HL-60 (cell line): Measurements from ENCODE around the gene DCP1B.

ENCODE experiments used
- DNase-seq, 2 experiments: peaks; one replicate each; pipeline ENCODE4 v3.0.0-alpha.2; 2010 to 2020; ENCODE audit warnings: low read depth in 1 of 2, low spot score in 1 of 2
- H3K27ac ChIP-seq: fragments of 250-450 bp; sonication (Bioruptor Pico); replicated peaks from 2 replicates; pipeline ENCODE4 v1.5.1; 2020; ENCODE audit warnings: mild to moderate bottlenecking, moderate library complexity
- H3K27me3 ChIP-seq: fragments of 250-450 bp; sonication (Bioruptor Pico); 2 replicates; pipeline ENCODE4 v1.5.1; 2021; ENCODE audit warnings: mild to moderate bottlenecking, moderate library complexity; ENCODE audit not compliant: insufficient read depth, poor library complexity, severe bottlenecking
- H3K4me3 ChIP-seq: replicated peaks from 2 replicates; pipeline ENCODE4 v1.5.1; 2011; ENCODE audit warnings: mild to moderate bottlenecking, control low read depth, low read length; ENCODE audit not compliant: insufficient read depth
- GABPA ChIP-seq: IDR thresholded peaks from 2 replicates; pipeline ENCODE4 v1.6.1; 2012; ENCODE audit warnings: low read depth
- POLR2AphosphoS5 ChIP-seq: IDR thresholded peaks from 2 replicates; pipeline ENCODE4 v1.6.1; 2012; ENCODE audit warnings: low read depth
- REST ChIP-seq: IDR thresholded peaks from 2 replicates; pipeline ENCODE4 v1.6.1; 2012; ENCODE audit warnings: low read depth; ENCODE audit not compliant: insufficient replicate concordance
- SPI1 ChIP-seq: IDR thresholded peaks from 2 replicates; pipeline ENCODE4 v1.6.1; 2012; ENCODE audit warnings: low read depth, mild to moderate bottlenecking, borderline replicate concordance
- TF ChIP-seq, protein P1 (sequence below): IDR thresholded peaks from one replicate; pipeline ENCODE4 v1.5.1; 2011; ENCODE audit warnings: low read length, control low read depth, inconsistent platforms; ENCODE audit not compliant: insufficient read depth

Gene DCP1B

DNA sequence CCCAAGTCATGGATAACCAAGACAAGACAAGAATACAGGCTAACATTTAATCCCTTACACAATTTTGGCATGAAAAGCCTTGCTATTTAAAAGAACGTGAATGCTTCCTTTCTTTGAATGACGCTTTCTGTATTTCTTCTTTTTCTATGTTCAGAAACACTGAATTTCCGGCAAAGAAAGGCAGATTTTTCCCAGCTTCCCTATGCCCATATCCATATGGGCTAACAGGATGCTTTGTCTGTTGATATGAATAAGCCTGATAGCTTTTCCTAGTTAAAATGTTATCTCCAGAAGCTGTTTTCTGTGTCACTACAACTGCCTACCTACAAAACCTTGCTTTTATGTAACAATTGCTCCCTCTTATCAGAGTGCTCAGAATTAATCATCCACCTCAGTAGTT lies 47.5 kb downstream of the DCP1B start:
- Histone ChIP-seq H3K4me3 (no peak overlapping the region), H3K27ac (no peak overlapping the region), H3K27me3 (no peaks in the 10 kb centered on the region)
- DNase-seq = no peak
- TF ChIP-seq POLR2AphosphoS5 (no peak), GABPA (no peak), SPI1 (no peak), REST (no peak)
- TF ChIP-seq, protein P1, sequence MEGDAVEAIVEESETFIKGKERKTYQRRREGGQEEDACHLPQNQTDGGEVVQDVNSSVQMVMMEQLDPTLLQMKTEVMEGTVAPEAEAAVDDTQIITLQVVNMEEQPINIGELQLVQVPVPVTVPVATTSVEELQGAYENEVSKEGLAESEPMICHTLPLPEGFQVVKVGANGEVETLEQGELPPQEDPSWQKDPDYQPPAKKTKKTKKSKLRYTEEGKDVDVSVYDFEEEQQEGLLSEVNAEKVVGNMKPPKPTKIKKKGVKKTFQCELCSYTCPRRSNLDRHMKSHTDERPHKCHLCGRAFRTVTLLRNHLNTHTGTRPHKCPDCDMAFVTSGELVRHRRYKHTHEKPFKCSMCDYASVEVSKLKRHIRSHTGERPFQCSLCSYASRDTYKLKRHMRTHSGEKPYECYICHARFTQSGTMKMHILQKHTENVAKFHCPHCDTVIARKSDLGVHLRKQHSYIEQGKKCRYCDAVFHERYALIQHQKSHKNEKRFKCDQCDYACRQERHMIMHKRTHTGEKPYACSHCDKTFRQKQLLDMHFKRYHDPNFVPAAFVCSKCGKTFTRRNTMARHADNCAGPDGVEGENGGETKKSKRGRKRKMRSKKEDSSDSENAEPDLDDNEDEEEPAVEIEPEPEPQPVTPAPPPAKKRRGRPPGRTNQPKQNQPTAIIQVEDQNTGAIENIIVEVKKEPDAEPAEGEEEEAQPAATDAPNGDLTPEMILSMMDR = no peak

GRCh38 chr12:1949771-1950470 lies 54.3 kb downstream of the DCP1B start:
- Histone ChIP-seq H3K27me3 (no peaks in the 10 kb centered on the region), H3K4me3 (no peak overlapping the region), H3K27ac (no peak overlapping the region)
- TF ChIP-seq POLR2AphosphoS5 (no peak), SPI1 (no peak), REST (no peak), GABPA (no peak)
- TF ChIP-seq, protein P1 = no peak
- no peak for DNase-seq

- no peak for TF ChIP-seq SPI1
- no peak for TF ChIP-seq GABPA
- H3K4me3 ChIP-seq = no peak overlapping the region
- no peaks in the 10 kb centered on the region for H3K27me3 ChIP-seq
- H3K27ac ChIP-seq = no peak overlapping the region
- no peak for DNase-seq
Observed at GRCh38 chr12:1948883-1949282, 55.4 kb downstream of the DCP1B start.

DNA sequence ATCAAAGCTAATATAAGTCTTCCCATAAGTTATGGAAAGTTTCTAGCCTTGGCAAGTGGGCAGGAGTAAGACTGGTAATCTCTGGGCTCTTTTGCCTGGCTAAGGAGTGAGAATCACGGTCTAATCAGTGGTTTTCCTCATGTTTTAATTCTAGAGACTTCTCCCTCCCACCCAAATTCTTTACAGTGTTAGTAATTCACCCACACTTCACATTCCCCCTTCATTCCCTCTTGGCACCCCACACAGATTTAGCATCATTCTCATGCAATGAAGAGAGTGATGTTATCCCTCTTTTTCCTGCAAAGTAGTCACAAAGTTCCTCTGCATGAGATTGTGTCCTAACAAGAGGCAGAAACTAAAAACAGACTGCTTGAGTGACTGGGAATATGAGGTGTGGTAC lies 57.2 kb downstream of the DCP1B start:
- TF ChIP-seq REST = no peak
- no peak for TF ChIP-seq GABPA
- no peak for TF ChIP-seq POLR2AphosphoS5
- TF ChIP-seq, protein P1 = no peak
- TF ChIP-seq SPI1 = no peak

More for the DNA sequence above, 57.2 kb downstream of the DCP1B start:
- no peak overlapping the region for H3K4me3 ChIP-seq
- DNase-seq = no peak
- no peak overlapping the region for H3K27ac ChIP-seq
- H3K27me3 ChIP-seq = no peaks in the 10 kb centered on the region
